Measurements from ENCODE around the gene ASPHD2.

DNA sequence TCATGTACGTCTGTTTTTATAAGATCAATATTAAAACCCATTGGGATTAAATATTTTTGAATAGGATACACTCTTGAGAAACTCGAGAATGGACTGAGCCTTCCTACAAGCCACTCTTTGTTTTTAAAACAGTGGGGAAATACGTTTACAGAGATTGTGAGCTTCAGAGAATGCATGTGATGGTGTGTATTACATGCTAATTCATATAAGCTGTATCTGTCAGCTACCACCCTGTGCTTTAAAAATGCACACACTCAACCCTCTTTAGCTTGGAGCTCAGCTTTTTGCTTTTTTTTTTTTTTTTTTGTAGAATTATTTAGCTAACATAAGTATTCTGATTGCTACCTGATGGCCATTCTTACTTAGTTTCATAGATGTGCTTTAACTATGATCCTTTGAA, 46.3 kb upstream of the ASPHD2 start:
- TF ChIP-seq CTCF (IDR thresholded peaks at IDR 0.05; ENCODE audit: borderline replicate concordance, extremely low read depth, low read length, poor library complexity, severe bottlenecking), result no peak
- TF ChIP-seq EZH2 (IDR thresholded peaks at IDR 0.05; ENCODE audit: borderline replicate concordance, low read depth, low read length, severe bottlenecking), result no peak
